Keratinocyte (primary cell): ENCODE data around the gene FMOD.

Experiments
- EZH2 ChIP-seq: IDR thresholded peaks from one replicate; pipeline ENCODE4 v1.6.1; 2012; ENCODE audit warnings: inconsistent platforms, mild to moderate bottlenecking, low read length, moderate library complexity
- TF ChIP-seq, protein P1 (sequence below), 3 experiments: IDR thresholded peaks in 1 of 3; conservative IDR thresholded peaks in 1 of 3; optimal IDR thresholded peaks in 1 of 3; 2 replicates in 2 of 3; 3 replicates in 1 of 3; pipeline versions ENCODE3 to v1.5.1; 2011; ENCODE audit warnings: low read length in 3 of 3, mild to moderate bottlenecking in 3 of 3, moderate library complexity in 2 of 3, control low read depth in 1 of 3, inconsistent platforms in 1 of 3; ENCODE audit not compliant: insufficient read depth in 2 of 3; ENCODE audit errors: extremely low read depth in 1 of 3

DNA sequence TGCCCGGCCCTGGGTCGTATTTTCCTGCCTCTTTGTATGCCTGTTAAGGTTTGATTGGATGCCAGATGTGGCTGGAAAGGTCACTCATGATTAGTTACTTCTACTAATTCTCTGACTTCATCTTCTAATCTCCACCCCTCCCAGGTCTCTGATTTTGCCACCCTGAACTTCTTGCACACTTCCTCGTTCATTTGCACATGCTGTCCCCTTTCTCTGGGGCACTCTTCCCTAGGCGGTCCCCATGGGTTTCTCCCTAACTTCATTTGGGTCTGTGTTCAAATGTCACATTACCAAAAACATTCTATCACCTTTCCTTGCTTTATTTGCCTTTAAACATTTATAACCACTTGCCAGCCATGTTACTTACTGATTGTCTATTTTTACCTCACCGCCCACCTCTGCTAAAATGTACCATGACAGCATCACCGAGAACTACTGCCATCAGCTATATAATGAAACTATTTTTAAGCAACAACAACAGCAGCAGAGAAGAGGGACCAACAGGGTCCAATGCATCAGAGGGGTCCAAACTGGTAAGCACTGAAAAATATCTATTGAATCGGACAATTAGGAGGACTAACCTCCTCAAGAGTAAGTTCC, 45.8 kb upstream of the FMOD start:
- TF ChIP-seq, protein P1, sequence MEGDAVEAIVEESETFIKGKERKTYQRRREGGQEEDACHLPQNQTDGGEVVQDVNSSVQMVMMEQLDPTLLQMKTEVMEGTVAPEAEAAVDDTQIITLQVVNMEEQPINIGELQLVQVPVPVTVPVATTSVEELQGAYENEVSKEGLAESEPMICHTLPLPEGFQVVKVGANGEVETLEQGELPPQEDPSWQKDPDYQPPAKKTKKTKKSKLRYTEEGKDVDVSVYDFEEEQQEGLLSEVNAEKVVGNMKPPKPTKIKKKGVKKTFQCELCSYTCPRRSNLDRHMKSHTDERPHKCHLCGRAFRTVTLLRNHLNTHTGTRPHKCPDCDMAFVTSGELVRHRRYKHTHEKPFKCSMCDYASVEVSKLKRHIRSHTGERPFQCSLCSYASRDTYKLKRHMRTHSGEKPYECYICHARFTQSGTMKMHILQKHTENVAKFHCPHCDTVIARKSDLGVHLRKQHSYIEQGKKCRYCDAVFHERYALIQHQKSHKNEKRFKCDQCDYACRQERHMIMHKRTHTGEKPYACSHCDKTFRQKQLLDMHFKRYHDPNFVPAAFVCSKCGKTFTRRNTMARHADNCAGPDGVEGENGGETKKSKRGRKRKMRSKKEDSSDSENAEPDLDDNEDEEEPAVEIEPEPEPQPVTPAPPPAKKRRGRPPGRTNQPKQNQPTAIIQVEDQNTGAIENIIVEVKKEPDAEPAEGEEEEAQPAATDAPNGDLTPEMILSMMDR (optimal IDR thresholded peaks at IDR 0.05 in 1 of 3, IDR thresholded peaks at IDR 0.05 in 1 of 3, conservative IDR thresholded peaks at IDR 0.05 in 1 of 3; ENCODE audit: extremely low read depth in 1 of 3, insufficient read depth in 2 of 3, low read length in 3 of 3), result no peak
- TF ChIP-seq EZH2, result no peak
